Left lung (tissue), 10 donors: ENCODE results near the gene CEMP1. TPM values are rescaled to one million over a fixed set of nuclear protein-coding genes. Genes with fewer than 3 reads are reported as not detected.

Source experiments
- ATAC-seq: fragments of 200-7000 bp; cut with Tn5 transposase; one replicate; pipeline ENCODE4 v1.9.1; 2020; ENCODE audit warnings: moderate library complexity
- DNase-seq, 4 donors: peaks; one replicate each; pipeline ENCODE4 v3.0.0-alpha.2; 2013 to 2020
- H3K27ac ChIP-seq, 2 donors: fragments of 200-600 bp; sonication (generic) in 1 of 2; one replicate each; pipeline versions ENCODE4 v1.5.0 to v1.8.0; 2020 to 2021
- H3K27me3 ChIP-seq, 2 donors: fragments of 200-600 bp; sonication (generic) in 1 of 2; one replicate each; pipeline versions ENCODE4 v1.5.0 to v1.8.0; 2020 to 2021
- H3K36me3 ChIP-seq, 2 donors: fragments of 200-600 bp; sonication (generic) in 1 of 2; one replicate each; pipeline versions ENCODE4 v1.5.0 to v1.8.0; 2020 to 2021
- H3K4me1 ChIP-seq, 2 donors: fragments of 200-600 bp; one replicate each; pipeline ENCODE4 v1.8.0; 2021
- H3K4me3 ChIP-seq, 2 donors: fragments of 200-600 bp; sonication (generic) in 1 of 2; one replicate each; pipeline versions ENCODE4 v1.5.0 to v1.8.0; 2020 to 2021; ENCODE audit warnings: mild to moderate bottlenecking in 1 of 2
- H3K9me3 ChIP-seq, 2 donors: fragments of 200-600 bp; sonication (generic) in 1 of 2; one replicate each; pipeline versions ENCODE4 v1.5.0 to v1.8.0; 2020 to 2021
- CTCF ChIP-seq, 2 donors: fragments of 200-600 bp; sonication (generic) in 1 of 2; IDR thresholded peaks; one replicate each; pipeline versions ENCODE4 v1.5.0 to v1.8.0; 2021; ENCODE audit warnings: antibody characterized with exemption in 2 of 2
- intact Hi-C, 2 donors: fragments of 100-400 bp; cut with DNase I; formaldehyde crosslinking; loops; one replicate each; pipeline versions ENCODE4 v1.11.2 to v1.14.2; 2022
- polyA plus RNA-seq, 6 donors: library from polyadenylated mRNA; unstranded; fragments of 120-200 nt; gene quantifications; one replicate each; pipeline ENCODE4 v1.2.1, GENCODE V29; 2013; ENCODE audit not compliant: insufficient read length in 6 of 6
- total RNA-seq, 2 donors: library from RNA; stranded (reverse); fragmentation: NEBNext Ultra II Directional; extraction: Animal tissue kit (Norgen Biotek cat#: 25700); gene quantifications; one replicate each; pipeline ENCODE4 v1.2.1, GENCODE V29; 2021
- donor health status: DM: no; HTN: yes; CAD: no.
- donor health status: DM: no; HTN: no; CAD: no.

CEMP1 gene
- total and polyA plus RNA-seq, 8 donors, result 0.45 to 3.8 (median 2.0) TPM

GRCh38 chr16:2484898-2485508 is 46.2 kb downstream of the CEMP1 start:
- no peak for TF ChIP-seq CTCF (IDR thresholded peaks at IDR 0.05)
- ATAC-seq (no peak), DNase-seq (no peak)
- Histone ChIP-seq H3K4me1 (peaks cover 29 to 73% of the 10 kb centered on the region in 2 donors), H3K4me3 (no peak overlapping the region), H3K27ac (peak overlapping the region in 1 of 2 donors; percentile 24), H3K36me3 (peaks cover 0 to 6% of the 10 kb centered on the region in 2 donors), H3K27me3 (no peaks in the 10 kb centered on the region), H3K9me3 (no peaks in the 10 kb centered on the region)
- intact Hi-C loops, result no loop called here

- DNase-seq, result no peak
- no peak overlapping the region for H3K27ac ChIP-seq
- H3K4me1 ChIP-seq, result peaks cover 29 to 73% of the 10 kb centered on the region in 2 donors
- H3K4me3 ChIP-seq, result no peak overlapping the region
- no peak for ATAC-seq
- peaks cover 0 to 5% of the 10 kb centered on the region in 2 donors for H3K36me3 ChIP-seq
- TF ChIP-seq CTCF (IDR thresholded peaks at IDR 0.05), result no peak
- H3K9me3 ChIP-seq, result no peaks in the 10 kb centered on the region
- intact Hi-C loops, result no loop called here
- H3K27me3 ChIP-seq, result no peaks in the 10 kb centered on the region
These were observed 47.0 kb downstream of the CEMP1 start for GRCh38 chr16:2483939-2484897.

- ATAC-seq (peak; percentile 35), DNase-seq (peak in 1 of 4 donors; percentile 77)
- Histone ChIP-seq H3K9me3 (no peaks in the 10 kb centered on the region), H3K4me1 (peaks cover 34 to 68% of the 10 kb centered on the region in 2 donors), H3K27ac (peak overlapping the region in 1 of 2 donors; percentile 45), H3K27me3 (no peaks in the 10 kb centered on the region), H3K4me3 (no peak overlapping the region), H3K36me3 (peaks cover 0 to 5% of the 10 kb centered on the region in 2 donors)
- TF ChIP-seq CTCF (IDR thresholded peaks at IDR 0.05), result no peak
- intact Hi-C loops, result no loop called here
These were observed 48.3 kb downstream of the CEMP1 start for GRCh38 chr16:2482708-2483534.

- H3K4me3 ChIP-seq, result no peak overlapping the region
- no peaks in the 10 kb centered on the region for H3K27me3 ChIP-seq
- no peak for ATAC-seq
- H3K27ac ChIP-seq, result no peak overlapping the region
- DNase-seq, result no peak
- intact Hi-C loops, result no loop called here
- no peak for TF ChIP-seq CTCF (IDR thresholded peaks at IDR 0.05)
- no peaks in the 10 kb centered on the region for H3K9me3 ChIP-seq
- peaks cover 0 to 5% of the 10 kb centered on the region in 2 donors for H3K36me3 ChIP-seq
- peaks cover 37 to 68% of the 10 kb centered on the region in 2 donors for H3K4me1 ChIP-seq
These were observed 49.0 kb downstream of the CEMP1 start for GRCh38 chr16:2482249-2482648.
